AG04450 (cell line): ENCODE data around the gene IL1R2. TPM values are rescaled to one million over a fixed set of nuclear protein-coding genes. Genes with fewer than 3 reads are reported as not detected.
A peak's percentile ranks its signal among the peaks of the same experiment; 100 is the strongest.

Experiments used
- CTCF ChIA-PET: fragments of 300-600, 350-600 bp; formaldehyde crosslinking; extraction: SDS; loops from one replicate; lab custom pipeline; 2022; ENCODE audit warnings: antibody characterized with exemption, inconsistent platforms; lab: Charles Lee
- POLR2A ChIA-PET: fragments of 350-600 bp; formaldehyde crosslinking; extraction: SDS; loops from one replicate; lab custom pipeline; 2021; ENCODE audit warnings: antibody characterized with exemption, inconsistent platforms; lab: Yijun Ruan, JAX
- DNase-seq: peaks from one replicate; pipeline ENCODE4 v3.0.0-alpha.2; 2011; ENCODE audit warnings: low read depth, low spot score
- H3K27ac ChIP-seq: one replicate; pipeline ENCODE4 v1.5.1; 2012; ENCODE audit warnings: low read depth, low read length, control low read depth
- H3K27me3 ChIP-seq: one replicate; pipeline ENCODE4 v1.6.0; 2012; ENCODE audit warnings: low read length; ENCODE audit not compliant: control insufficient read depth, insufficient read depth
- H3K4me3 ChIP-seq: 2 replicates; pipeline ENCODE4 v1.5.1; 2011; ENCODE audit warnings: mild to moderate bottlenecking, low read depth, low read length, control low read depth
- H3K9me3 ChIP-seq: 2 replicates; pipeline ENCODE4 v1.5.1; 2012; ENCODE audit warnings: low read length; ENCODE audit not compliant: control insufficient read depth, insufficient read depth
- polyA plus RNA-seq: library from polyadenylated mRNA; depleted of rRNA; stranded (reverse); fragments of >200 nt; gene quantifications from 2 replicates; pipeline ENCODE4 v1.2.3, GENCODE V29; 2011
- TF ChIP-seq, protein P1 (sequence below): IDR thresholded peaks from 2 replicates; pipeline ENCODE4 v1.5.1; 2011; ENCODE audit warnings: low read depth, low read length, control low read depth, inconsistent platforms

The IL1R2 gene
- polyA plus RNA-seq, 1 experiment = 0.41 TPM

- Histone ChIP-seq H3K27ac (no peak overlapping the region), H3K4me3 (no peak overlapping the region), H3K27me3 (no peaks in the 10 kb centered on the region), H3K9me3 (no peaks in the 10 kb centered on the region)
- no peak for DNase-seq
- CTCF ChIA-PET = interaction anchor here (0.9 to 1.0 kb wide), 2 partner anchors 10 to 161 kb away, joined by 3 read pairs; no protein-coding TSS in a partner anchor
- POLR2A ChIA-PET = interaction anchor here (0.7 kb wide), 1 partner anchor 64 kb away, joined by 3 read pairs; no protein-coding TSS in a partner anchor
- TF ChIP-seq, protein P1, sequence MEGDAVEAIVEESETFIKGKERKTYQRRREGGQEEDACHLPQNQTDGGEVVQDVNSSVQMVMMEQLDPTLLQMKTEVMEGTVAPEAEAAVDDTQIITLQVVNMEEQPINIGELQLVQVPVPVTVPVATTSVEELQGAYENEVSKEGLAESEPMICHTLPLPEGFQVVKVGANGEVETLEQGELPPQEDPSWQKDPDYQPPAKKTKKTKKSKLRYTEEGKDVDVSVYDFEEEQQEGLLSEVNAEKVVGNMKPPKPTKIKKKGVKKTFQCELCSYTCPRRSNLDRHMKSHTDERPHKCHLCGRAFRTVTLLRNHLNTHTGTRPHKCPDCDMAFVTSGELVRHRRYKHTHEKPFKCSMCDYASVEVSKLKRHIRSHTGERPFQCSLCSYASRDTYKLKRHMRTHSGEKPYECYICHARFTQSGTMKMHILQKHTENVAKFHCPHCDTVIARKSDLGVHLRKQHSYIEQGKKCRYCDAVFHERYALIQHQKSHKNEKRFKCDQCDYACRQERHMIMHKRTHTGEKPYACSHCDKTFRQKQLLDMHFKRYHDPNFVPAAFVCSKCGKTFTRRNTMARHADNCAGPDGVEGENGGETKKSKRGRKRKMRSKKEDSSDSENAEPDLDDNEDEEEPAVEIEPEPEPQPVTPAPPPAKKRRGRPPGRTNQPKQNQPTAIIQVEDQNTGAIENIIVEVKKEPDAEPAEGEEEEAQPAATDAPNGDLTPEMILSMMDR = no peak
Observed at GRCh38 chr2:102044235-102044896, 52.6 kb downstream of the IL1R2 start.

DNA sequence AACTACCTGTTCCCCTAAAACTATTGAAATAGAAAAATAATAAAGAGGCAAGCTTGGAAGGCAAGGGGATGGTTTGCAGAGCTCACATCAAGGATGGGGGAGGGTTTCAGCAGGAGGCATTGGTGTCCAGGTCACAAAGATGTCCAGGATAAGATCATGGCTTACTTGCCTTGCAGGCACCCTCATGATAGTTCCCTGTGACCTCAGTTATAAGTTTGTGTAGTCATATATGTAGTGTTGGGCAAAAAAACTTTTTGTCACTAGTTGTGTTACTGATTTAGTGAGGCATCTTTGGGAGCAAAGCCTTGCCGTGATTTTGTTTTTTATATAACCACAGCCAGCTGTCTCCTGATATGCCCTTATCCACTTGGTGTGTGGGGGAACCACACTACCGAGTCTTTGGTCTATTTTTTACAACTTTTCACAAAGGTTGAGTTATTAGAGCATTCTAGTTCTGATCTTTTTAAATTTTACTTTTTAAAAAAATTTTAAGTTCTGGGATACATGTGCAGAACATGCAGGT is 53.3 kb downstream of the IL1R2 start:
- TF ChIP-seq, protein P1 = no peak
- CTCF ChIA-PET = interaction anchor here (0.9 kb wide), 1 partner anchor 9 kb away, joined by 3 read pairs; no protein-coding TSS in a partner anchor
- Histone ChIP-seq H3K9me3 (no peaks in the 10 kb centered on the region), H3K27me3 (no peaks in the 10 kb centered on the region), H3K27ac (no peak overlapping the region), H3K4me3 (no peak overlapping the region)
- POLR2A ChIA-PET = interaction anchor here (0.7 to 2.0 kb wide), 2 partner anchors 19 to 63 kb away, joined by 3 to 13 read pairs; no protein-coding TSS in a partner anchor
- DNase-seq = no peak

DNA sequence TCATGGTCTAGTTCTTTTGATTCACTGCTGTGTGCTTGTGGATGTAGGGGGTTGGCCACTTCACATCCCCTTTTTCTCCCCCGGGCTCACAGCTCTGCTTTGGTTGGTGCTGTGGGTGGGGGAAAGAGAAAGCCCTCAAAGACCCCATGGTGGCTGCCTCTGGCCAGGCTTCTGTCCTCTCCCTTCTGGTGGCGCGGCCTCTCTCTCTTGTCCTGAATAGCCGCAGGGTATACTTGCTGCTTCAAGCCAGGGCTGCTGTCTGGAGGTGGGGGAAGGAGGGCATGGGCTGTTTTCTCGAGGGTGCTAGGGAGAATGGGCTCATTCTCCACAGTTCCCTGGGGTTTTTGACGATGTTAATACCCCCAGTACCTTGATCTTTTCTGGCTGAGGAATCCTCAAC is 53.9 kb downstream of the IL1R2 start:
- TF ChIP-seq, protein P1 = no peak
- H3K4me3 ChIP-seq = no peak overlapping the region
- CTCF ChIA-PET = no interaction called here
- POLR2A ChIA-PET = interaction anchor here (0.9 to 2.0 kb wide), 5 partner anchors 12 to 110 kb away, joined by 3 to 13 read pairs (median 4); no protein-coding TSS in a partner anchor
- H3K9me3 ChIP-seq = no peaks in the 10 kb centered on the region
- H3K27ac ChIP-seq = no peak overlapping the region
- no peak for DNase-seq
- H3K27me3 ChIP-seq = no peaks in the 10 kb centered on the region

DNA sequence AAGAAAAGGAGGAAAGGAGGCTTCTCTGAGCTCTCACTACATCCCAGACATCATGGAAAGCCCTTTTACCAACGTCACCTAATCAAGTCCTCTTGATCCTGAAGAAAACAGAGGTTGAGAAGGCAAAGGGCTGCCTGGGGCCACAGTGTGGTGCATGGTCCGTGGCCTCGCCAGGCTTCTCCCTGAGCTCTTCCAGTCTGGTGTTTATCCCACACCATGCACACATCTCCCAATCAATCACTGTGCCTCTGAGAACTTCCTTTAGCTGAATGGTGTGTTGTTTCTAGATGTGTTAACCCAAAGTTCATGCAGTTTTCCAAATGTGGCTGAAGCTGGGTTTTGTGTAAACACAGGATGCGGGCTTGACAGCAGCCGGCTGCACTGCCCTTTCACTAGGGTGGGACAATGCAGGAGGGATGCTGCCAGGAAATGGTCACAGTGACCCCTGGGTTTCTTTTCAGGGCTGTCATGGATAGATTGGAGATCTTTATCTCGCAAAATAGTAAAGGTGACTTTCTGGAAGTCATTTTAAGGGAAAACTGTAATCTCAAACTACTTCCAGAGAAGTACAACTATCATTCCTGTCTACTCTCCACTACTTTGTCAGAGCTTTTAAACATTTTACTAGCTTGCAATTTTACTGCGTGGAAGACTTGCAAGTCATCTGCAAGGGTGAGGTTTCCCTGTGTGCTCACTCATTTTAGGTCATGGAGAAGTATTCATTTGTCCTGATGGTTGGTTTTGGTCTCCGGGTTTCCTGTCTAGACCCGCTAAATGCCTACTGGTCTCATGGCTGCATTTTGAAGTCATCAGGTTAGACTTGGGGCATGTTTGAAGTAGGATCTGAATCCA is 54.6 kb downstream of the IL1R2 start:
- Histone ChIP-seq H3K27ac (peak overlapping the region; percentile 34), H3K27me3 (no peaks in the 10 kb centered on the region), H3K4me3 (no peak overlapping the region), H3K9me3 (no peaks in the 10 kb centered on the region)
- ChIA-PET POLR2A (interaction anchor here (0.7 to 2.0 kb wide), 6 partner anchors 13 to 109 kb away, joined by 3 to 13 read pairs (median 4); no protein-coding TSS in a partner anchor), CTCF (interaction anchor here (0.7 kb wide), 1 partner anchor 40 kb away, joined by 4 read pairs; no protein-coding TSS in a partner anchor)
- TF ChIP-seq, protein P1 = no peak
- DNase-seq = no peak
